KMS-11 (cell line): ENCODE results near the gene INPP5K.
"Not testable (repeated sequence)": the region's sequence is repeated elsewhere in the genome, so short reads cannot be mapped to it uniquely, and the experiment has no call there.

ENCODE experiments used
- H2AFZ ChIP-seq: fragments of 200-600 bp; sonication (generic); 2 replicates; pipeline ENCODE4 v1.6.1; 2016; ENCODE audit warnings: antibody characterized with exemption, mixed run types, low read depth
- H3K27ac ChIP-seq: fragments of 200-600 bp; sonication (generic); 2 replicates; pipeline ENCODE4 v1.6.1; 2016; ENCODE audit warnings: mild to moderate bottlenecking, mixed run types
- H3K27me3 ChIP-seq: fragments of 200-600 bp; sonication (generic); 2 replicates; pipeline ENCODE4 v1.6.1; 2017; ENCODE audit warnings: mild to moderate bottlenecking, low read depth, mixed run types, moderate library complexity; ENCODE audit not compliant: insufficient read depth
- H3K36me3 ChIP-seq: fragments of 200-600 bp; sonication (generic); 2 replicates; pipeline ENCODE4 v1.6.1; 2017; ENCODE audit warnings: mild to moderate bottlenecking, mixed run types; ENCODE audit not compliant: insufficient read depth
- H3K4me1 ChIP-seq: fragments of 200-600 bp; sonication (generic); 2 replicates; pipeline ENCODE4 v1.6.1; 2016; ENCODE audit warnings: mild to moderate bottlenecking, low read depth, mixed run types; ENCODE audit not compliant: poor library complexity, severe bottlenecking
- H3K4me2 ChIP-seq: fragments of 200-600 bp; sonication (generic); 2 replicates; pipeline ENCODE4 v1.7.0; 2016; ENCODE audit warnings: mild to moderate bottlenecking, mixed run types
- H3K4me3 ChIP-seq: fragments of 200-600 bp; sonication (generic); IDR thresholded peaks from 2 replicates; pipeline ENCODE4 v1.6.1; 2017; ENCODE audit warnings: low read depth, low read length, mixed read lengths; ENCODE audit not compliant: insufficient read depth
- H3K79me2 ChIP-seq: fragments of 200-600 bp; sonication (generic); 2 replicates; pipeline ENCODE4 v1.6.1; 2016; ENCODE audit warnings: low read depth, mixed run types; ENCODE audit not compliant: insufficient read depth
- H3K9ac ChIP-seq: fragments of 200-600 bp; sonication (generic); 2 replicates; pipeline ENCODE4 v1.6.1; 2016; ENCODE audit warnings: mild to moderate bottlenecking, mixed run types
- H4K20me1 ChIP-seq: fragments of 200-600 bp; sonication (generic); 2 replicates; pipeline ENCODE4 v1.6.1; 2016; ENCODE audit warnings: mild to moderate bottlenecking, mixed run types; ENCODE audit not compliant: insufficient read depth
- TF ChIP-seq, protein P1 (sequence below): fragments of 200-600 bp; sonication (generic); conservative IDR thresholded peaks from 2 replicates; pipeline ENCODE4 v1.6.1; 2017; ENCODE audit warnings: low read depth, mild to moderate bottlenecking, antibody characterized with exemption, low read length, moderate library complexity, mixed read lengths

Gene INPP5K

DNA sequence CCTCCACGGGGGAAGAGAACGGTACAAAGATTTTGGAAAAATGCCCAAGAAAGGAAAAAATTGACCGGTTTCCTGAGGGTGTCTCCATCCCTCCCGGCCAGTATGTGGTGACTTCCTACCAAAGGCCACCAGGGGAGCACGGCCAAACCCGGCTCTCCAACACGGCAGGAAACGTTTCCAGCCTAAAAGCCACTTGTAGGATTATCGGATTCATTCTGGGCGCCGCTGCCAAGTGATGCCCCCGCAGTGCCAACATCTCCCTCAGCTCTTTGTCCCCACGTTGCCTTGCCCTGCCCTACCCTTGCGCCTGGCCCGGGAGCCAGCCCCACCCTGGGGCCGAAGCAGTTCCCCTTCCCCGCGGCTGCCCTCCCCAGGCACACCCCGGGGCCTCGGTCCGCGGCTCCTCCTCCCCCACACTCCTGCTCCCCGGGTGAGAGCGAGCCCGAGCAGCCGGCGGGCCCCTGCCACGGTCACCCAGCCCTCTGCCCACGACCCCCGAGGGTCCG is 61.1 kb downstream of the INPP5K start:
- H3K9ac ChIP-seq: peak overlapping the region; percentile 78
- peaks cover 18% of the 10 kb centered on the region for H3K4me1 ChIP-seq
- no peak overlapping the region for H3K4me3 ChIP-seq
- H3K4me2 ChIP-seq: peak overlapping the region; percentile 84
- H3K27me3 ChIP-seq: no peaks in the 10 kb centered on the region
- no peaks in the 10 kb centered on the region for H4K20me1 ChIP-seq
- TF ChIP-seq, protein P1, sequence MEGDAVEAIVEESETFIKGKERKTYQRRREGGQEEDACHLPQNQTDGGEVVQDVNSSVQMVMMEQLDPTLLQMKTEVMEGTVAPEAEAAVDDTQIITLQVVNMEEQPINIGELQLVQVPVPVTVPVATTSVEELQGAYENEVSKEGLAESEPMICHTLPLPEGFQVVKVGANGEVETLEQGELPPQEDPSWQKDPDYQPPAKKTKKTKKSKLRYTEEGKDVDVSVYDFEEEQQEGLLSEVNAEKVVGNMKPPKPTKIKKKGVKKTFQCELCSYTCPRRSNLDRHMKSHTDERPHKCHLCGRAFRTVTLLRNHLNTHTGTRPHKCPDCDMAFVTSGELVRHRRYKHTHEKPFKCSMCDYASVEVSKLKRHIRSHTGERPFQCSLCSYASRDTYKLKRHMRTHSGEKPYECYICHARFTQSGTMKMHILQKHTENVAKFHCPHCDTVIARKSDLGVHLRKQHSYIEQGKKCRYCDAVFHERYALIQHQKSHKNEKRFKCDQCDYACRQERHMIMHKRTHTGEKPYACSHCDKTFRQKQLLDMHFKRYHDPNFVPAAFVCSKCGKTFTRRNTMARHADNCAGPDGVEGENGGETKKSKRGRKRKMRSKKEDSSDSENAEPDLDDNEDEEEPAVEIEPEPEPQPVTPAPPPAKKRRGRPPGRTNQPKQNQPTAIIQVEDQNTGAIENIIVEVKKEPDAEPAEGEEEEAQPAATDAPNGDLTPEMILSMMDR: peak; percentile 39; the same call in 1 of the 2 replicates
- H3K27ac ChIP-seq: peak overlapping the region; percentile 63
- H3K79me2 ChIP-seq: peaks cover 52% of the 10 kb centered on the region
- H2AFZ ChIP-seq: peak overlapping the region; percentile 26; the same call in 1 of the 2 replicates
- H3K36me3 ChIP-seq: no peaks in the 10 kb centered on the region

DNA sequence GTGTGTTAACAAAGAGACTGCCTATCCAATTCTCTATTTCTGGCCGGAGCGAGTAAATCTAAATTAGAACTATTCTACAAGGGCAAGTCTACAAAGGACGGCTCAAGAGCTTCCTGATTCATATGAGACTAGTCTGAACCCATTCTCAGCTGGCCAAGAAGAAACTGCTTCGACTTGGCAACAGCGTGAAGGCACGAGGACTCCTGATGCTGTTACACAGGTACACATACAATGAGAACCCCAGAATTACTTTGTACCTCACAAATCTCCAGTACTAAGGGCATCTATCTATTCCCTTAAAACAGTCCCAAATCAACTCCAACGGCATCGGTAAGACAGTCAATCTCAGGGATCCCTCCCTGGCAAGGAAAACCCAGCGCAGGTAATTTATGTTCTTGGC is 61.9 kb downstream of the INPP5K start:
- no peaks in the 10 kb centered on the region for H4K20me1 ChIP-seq
- no peak overlapping the region for H2AFZ ChIP-seq
- no peak overlapping the region for H3K4me3 ChIP-seq
- 0 out of 2 replicates have a peak overlapping the region, but pooled peaks have one; percentile 78 for H3K9ac ChIP-seq
- H3K27me3 ChIP-seq: no peaks in the 10 kb centered on the region
- H3K27ac ChIP-seq: no peak overlapping the region
- H3K4me1 ChIP-seq: peaks cover 18% of the 10 kb centered on the region
- H3K36me3 ChIP-seq: no peaks in the 10 kb centered on the region
- TF ChIP-seq, protein P1: no peak
- H3K4me2 ChIP-seq: peak overlapping the region; percentile 84
- H3K79me2 ChIP-seq: peaks cover 60% of the 10 kb centered on the region

DNA sequence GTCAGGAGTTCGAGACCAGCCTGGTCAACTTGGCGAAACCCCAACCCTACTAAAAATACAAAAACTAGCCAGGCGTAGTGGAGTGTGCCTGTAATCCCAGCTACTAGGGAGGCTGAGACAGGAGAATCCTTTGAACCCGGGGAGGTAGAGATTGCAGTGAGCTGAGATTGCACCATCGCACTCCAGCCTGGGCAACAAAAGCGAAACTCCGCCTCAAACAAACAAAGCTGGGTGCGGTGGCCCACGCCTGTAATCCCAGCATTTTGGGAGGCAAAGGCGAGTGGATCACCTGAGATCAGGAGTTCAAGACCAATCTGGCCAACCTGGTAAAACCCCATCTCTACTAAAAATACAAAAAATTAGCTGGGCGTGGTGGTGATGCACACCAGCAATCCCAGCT is 62.7 kb downstream of the INPP5K start:
- not testable (repeated sequence) for H3K4me3 ChIP-seq, H2AFZ ChIP-seq, H3K9ac ChIP-seq, H3K36me3 ChIP-seq, H4K20me1 ChIP-seq, H3K4me2 ChIP-seq, H3K27ac ChIP-seq, H3K27me3 ChIP-seq
- peaks cover 18% of the 10 kb centered on the region for H3K4me1 ChIP-seq
- peaks cover 68% of the 10 kb centered on the region for H3K79me2 ChIP-seq

DNA sequence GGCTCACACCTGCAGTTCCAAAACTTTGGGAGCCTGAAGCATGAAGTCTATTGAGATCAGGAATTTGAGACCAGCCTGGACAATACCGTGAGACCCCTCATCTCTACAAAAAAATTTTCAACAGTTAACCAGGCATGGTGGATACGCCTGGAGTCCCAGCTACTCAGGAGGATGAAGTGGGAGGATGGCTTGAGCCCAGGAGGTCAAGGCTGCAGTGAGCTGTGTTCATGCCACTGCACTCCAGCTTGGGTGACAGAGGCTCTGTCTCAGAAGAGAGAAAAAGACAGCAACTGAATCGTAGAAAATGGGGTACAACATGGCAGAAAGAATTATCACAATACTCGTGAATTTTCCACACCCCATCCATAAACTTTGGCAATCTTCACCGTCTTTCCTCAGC is 63.6 kb downstream of the INPP5K start:
- TF ChIP-seq, protein P1: no peak
- no peak overlapping the region for H3K27ac ChIP-seq
- no peak overlapping the region for H2AFZ ChIP-seq
- H3K79me2 ChIP-seq: peaks cover 77% of the 10 kb centered on the region
- H3K27me3 ChIP-seq: no peaks in the 10 kb centered on the region
- H3K4me2 ChIP-seq: no peak overlapping the region
- H3K36me3 ChIP-seq: no peaks in the 10 kb centered on the region
- H3K4me3 ChIP-seq: no peak overlapping the region
- H3K4me1 ChIP-seq: peaks cover 18% of the 10 kb centered on the region
- no peaks in the 10 kb centered on the region for H4K20me1 ChIP-seq
- H3K9ac ChIP-seq: no peak overlapping the region

DNA sequence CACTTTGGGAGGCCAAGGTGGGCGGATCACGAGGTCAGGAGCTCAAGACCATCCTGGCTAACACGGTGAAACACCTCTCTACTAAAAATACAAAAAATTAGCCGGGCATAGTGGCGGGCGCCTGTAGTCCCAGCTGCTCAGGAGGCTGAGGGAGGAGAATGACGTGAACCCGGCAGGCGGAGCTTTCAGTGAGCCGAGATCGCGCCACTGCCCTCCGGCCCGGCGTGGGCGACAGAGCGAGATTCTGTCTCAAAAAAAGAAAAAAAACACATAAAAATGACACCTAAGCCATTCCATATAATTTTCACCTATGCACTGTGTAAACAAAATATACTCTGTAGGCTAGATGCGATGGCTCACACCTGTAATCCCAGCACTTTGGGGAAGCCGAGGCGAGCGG is 66.2 kb downstream of the INPP5K start:
- not testable (repeated sequence) for H3K4me3 ChIP-seq, H3K9ac ChIP-seq, H4K20me1 ChIP-seq, H3K4me2 ChIP-seq, H3K27me3 ChIP-seq, H2AFZ ChIP-seq, H3K36me3 ChIP-seq, H3K27ac ChIP-seq
- Histone ChIP-seq H3K4me1 (peaks cover 13% of the 10 kb centered on the region), H3K79me2 (peaks cover 93% of the 10 kb centered on the region)
